Neural crest cell (in vitro differentiated cells): Measurements from ENCODE around the gene CCDC197. TPM values are rescaled to one million over a fixed set of nuclear protein-coding genes. Genes with fewer than 3 reads are reported as not detected.

Experiments used
- DNase-seq: peaks from one replicate; pipeline ENCODE4 v3.0.0; 2021; ENCODE audit warnings: low read depth, mixed read lengths, low spot score
- H3K27ac Mint-ChIP-seq: one replicate; pipeline ENCODE4 v1.8.0; 2021; ENCODE audit warnings: mild to moderate bottlenecking, mixed read lengths; ENCODE audit not compliant: unreplicated experiment
- H3K27me3 Mint-ChIP-seq: 2 replicates; pipeline ENCODE4 v1.8.0; 2021; ENCODE audit warnings: low read depth, mild to moderate bottlenecking, mixed read lengths
- H3K36me3 Mint-ChIP-seq: 2 replicates; pipeline ENCODE4 v1.8.0; 2021; ENCODE audit warnings: low read depth, mild to moderate bottlenecking, mixed read lengths
- H3K4me1 Mint-ChIP-seq: 2 replicates; pipeline ENCODE4 v1.8.0; 2021; ENCODE audit warnings: mixed read lengths
- H3K4me3 Mint-ChIP-seq: one replicate; pipeline ENCODE4 v1.8.0; 2021; ENCODE audit warnings: mild to moderate bottlenecking, mixed read lengths
- H3K9me3 Mint-ChIP-seq: 2 replicates; pipeline ENCODE4 v1.8.0; 2021; ENCODE audit warnings: mixed read lengths
- total RNA-seq: library from RNA; stranded (reverse); gene quantifications from 2 replicates; pipeline ENCODE4 v1.2.1, GENCODE V29; 2021
- TF ChIP-seq, protein P1 (sequence below): fragments of 200-600 bp; sonication (generic); conservative IDR thresholded peaks from 2 replicates; pipeline ENCODE4 v1.5.0; 2021; ENCODE audit warnings: antibody characterized with exemption, mild to moderate bottlenecking

The CCDC197 gene
- total RNA-seq, 1 donor from 2014 or later = not detected

DNA sequence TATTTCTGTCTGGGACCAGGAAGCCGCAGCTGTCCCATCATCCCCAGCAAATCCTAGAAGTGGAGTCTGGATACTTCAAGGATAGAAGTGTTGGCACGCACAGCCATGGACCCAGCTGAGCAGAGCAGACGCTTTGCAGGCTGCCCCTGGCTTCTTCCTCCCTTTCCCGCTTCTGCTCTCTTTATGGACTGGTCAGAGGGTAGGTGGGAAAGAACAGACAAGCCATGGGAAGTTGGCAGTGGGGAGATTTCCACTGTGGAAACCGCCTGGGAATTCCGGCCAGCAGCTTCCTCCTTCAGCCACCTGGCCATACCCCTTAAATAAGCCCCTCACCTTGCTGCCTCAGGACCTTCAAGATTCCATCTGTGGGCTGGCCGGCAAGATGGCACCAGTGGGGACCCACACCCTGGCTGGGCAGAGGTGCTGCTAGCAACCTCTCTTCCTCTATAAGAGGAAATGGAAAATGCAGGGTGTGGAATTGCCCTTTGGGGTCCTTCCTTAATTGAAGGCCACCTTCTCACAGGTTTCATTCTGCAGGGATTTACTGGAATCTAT is 49.7 kb downstream of the CCDC197 start:
- TF ChIP-seq, protein P1, sequence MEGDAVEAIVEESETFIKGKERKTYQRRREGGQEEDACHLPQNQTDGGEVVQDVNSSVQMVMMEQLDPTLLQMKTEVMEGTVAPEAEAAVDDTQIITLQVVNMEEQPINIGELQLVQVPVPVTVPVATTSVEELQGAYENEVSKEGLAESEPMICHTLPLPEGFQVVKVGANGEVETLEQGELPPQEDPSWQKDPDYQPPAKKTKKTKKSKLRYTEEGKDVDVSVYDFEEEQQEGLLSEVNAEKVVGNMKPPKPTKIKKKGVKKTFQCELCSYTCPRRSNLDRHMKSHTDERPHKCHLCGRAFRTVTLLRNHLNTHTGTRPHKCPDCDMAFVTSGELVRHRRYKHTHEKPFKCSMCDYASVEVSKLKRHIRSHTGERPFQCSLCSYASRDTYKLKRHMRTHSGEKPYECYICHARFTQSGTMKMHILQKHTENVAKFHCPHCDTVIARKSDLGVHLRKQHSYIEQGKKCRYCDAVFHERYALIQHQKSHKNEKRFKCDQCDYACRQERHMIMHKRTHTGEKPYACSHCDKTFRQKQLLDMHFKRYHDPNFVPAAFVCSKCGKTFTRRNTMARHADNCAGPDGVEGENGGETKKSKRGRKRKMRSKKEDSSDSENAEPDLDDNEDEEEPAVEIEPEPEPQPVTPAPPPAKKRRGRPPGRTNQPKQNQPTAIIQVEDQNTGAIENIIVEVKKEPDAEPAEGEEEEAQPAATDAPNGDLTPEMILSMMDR = no peak
- no peaks in the 10 kb centered on the region for H3K9me3 Mint-ChIP-seq
- no peak overlapping the region for H3K27ac Mint-ChIP-seq
- peaks cover 9% of the 10 kb centered on the region for H3K36me3 Mint-ChIP-seq
- H3K4me3 Mint-ChIP-seq = no peak overlapping the region
- no peaks in the 10 kb centered on the region for H3K27me3 Mint-ChIP-seq
- DNase-seq = no peak
- no peaks in the 10 kb centered on the region for H3K4me1 Mint-ChIP-seq

DNA sequence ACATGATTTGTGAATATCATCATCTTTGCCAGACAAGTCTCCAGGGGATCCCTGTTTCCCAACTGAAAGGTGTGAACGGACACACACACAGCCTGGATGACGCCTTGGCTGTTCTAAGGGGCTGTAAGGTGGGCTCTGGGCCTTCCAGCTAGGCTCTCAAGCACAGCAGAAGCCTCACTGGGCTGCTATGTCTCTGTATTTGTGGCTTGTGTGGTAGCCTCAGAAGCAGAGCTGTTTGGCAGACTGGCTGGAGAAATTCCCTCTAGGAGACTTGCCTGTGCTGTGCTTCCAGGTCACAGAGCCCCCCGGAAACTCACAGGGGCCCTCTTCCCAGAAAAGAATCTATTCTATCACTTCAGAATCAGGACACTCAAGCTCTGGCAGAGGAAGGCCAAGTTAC is 50.5 kb downstream of the CCDC197 start:
- no peak overlapping the region for H3K4me3 Mint-ChIP-seq
- peaks cover 13% of the 10 kb centered on the region for H3K36me3 Mint-ChIP-seq
- no peaks in the 10 kb centered on the region for H3K9me3 Mint-ChIP-seq
- DNase-seq = no peak
- no peaks in the 10 kb centered on the region for H3K4me1 Mint-ChIP-seq
- no peak overlapping the region for H3K27ac Mint-ChIP-seq
- no peaks in the 10 kb centered on the region for H3K27me3 Mint-ChIP-seq
- TF ChIP-seq, protein P1 = no peak

DNA sequence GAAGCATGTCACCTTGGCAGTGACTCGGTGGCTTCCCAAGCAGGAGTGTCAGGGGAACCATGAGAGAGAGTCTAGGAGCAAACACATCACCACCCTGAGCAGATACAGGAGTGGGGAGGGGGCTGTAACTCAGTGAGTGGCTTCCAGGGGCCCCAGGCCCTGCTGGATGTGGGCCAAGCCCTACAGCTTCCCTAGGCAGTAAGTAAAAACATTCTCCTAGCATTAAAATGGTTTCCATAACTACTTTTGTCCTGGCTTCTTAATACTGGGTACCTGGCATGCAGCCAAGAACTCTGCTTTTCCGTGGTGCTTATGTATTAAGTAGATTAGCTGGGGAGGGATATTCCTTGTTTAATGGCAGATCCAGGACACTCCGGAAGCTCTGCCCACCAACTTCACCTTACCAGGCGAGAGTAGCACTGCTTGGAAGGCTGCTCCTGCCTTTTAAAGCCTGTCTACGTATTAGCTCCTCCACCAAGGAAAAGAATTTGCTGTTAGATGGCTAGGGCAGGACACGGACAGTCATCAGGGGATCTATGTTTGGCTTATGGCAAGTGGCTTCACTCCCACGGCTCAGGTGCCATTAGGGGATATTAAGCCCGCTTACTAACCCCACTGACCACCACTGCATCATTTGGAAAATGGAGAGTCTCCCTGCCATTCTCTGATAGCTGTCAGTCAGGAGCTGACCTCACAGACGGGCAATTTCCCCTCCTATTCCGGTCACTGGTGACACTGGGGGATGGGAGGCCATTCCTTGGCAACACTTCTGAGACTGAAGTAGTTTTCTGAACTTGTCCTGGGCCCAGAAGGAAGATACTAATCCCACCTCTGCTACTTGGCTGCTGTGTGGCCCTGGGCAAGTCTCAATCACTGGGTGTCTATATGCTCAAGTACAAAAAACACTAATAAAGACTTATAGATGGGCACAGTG is 51.9 kb downstream of the CCDC197 start:
- no peaks in the 10 kb centered on the region for H3K4me1 Mint-ChIP-seq
- TF ChIP-seq, protein P1 = no peak
- H3K27me3 Mint-ChIP-seq = no peaks in the 10 kb centered on the region
- no peak overlapping the region for H3K4me3 Mint-ChIP-seq
- DNase-seq = no peak
- no peaks in the 10 kb centered on the region for H3K9me3 Mint-ChIP-seq
- H3K36me3 Mint-ChIP-seq = peaks cover 16% of the 10 kb centered on the region
- H3K27ac Mint-ChIP-seq = no peak overlapping the region

DNA sequence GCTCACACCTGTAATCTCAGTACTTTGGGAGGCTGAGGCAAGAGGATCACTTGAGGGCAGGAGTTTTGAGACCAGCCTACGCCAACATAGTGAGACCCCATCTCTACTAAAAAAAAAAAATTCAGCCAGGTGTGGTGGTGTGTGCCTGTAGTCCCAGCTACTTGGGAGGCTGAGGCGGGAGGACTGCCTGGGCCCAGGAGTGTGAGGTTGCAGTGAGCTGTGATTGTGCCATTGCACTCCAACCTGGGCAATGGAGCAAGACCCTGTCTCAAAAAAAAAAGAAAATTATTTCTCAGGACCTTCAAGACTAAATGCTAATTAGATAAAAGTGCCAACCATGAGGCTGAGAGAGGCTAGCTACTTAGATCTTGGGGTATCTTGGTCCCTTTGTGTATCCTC is 52.5 kb downstream of the CCDC197 start:
- H3K27ac Mint-ChIP-seq = no peak overlapping the region
- TF ChIP-seq, protein P1 = no peak
- H3K27me3 Mint-ChIP-seq = no peaks in the 10 kb centered on the region
- no peaks in the 10 kb centered on the region for H3K4me1 Mint-ChIP-seq
- no peak overlapping the region for H3K4me3 Mint-ChIP-seq
- peaks cover 20% of the 10 kb centered on the region for H3K36me3 Mint-ChIP-seq
- no peak for DNase-seq
- H3K9me3 Mint-ChIP-seq = no peaks in the 10 kb centered on the region

DNA sequence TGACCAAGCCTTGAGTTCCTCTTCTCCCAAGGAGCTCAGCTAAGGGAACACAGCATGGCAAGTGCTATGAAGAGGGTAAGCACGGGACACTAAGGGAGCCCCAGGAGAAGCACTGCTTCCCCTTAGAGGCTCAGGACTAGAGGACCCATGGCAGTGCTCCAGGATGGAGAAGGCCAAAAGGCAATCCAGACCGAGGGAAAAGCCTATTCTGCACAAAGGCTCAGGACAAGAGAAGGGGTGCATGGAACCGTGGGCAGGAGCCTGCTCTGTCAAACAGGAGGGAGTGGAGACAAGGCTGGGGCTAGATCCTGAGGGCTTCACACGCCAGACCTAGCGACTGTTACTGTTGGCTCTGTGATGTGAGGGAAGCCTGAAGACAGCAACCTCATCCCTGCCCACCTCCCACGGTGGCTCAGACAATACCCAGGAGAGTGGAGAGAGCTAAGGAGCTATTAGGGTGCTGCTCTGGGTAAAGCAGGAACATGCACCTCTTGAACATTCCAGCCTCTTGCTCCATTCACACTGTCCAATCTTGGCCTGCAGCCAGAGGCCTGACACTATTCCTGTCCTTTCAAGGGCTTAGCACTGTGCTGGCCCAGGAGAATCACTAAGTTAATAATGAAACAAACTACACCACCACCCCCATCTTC is 53.3 kb downstream of the CCDC197 start:
- no peaks in the 10 kb centered on the region for H3K4me1 Mint-ChIP-seq
- TF ChIP-seq, protein P1 = no peak
- no peak for DNase-seq
- H3K4me3 Mint-ChIP-seq = no peak overlapping the region
- H3K27me3 Mint-ChIP-seq = no peaks in the 10 kb centered on the region
- H3K27ac Mint-ChIP-seq = no peak overlapping the region
- H3K36me3 Mint-ChIP-seq = peaks cover 27% of the 10 kb centered on the region
- no peaks in the 10 kb centered on the region for H3K9me3 Mint-ChIP-seq
